ENCODE data around the gene FAM83G.

DNA sequence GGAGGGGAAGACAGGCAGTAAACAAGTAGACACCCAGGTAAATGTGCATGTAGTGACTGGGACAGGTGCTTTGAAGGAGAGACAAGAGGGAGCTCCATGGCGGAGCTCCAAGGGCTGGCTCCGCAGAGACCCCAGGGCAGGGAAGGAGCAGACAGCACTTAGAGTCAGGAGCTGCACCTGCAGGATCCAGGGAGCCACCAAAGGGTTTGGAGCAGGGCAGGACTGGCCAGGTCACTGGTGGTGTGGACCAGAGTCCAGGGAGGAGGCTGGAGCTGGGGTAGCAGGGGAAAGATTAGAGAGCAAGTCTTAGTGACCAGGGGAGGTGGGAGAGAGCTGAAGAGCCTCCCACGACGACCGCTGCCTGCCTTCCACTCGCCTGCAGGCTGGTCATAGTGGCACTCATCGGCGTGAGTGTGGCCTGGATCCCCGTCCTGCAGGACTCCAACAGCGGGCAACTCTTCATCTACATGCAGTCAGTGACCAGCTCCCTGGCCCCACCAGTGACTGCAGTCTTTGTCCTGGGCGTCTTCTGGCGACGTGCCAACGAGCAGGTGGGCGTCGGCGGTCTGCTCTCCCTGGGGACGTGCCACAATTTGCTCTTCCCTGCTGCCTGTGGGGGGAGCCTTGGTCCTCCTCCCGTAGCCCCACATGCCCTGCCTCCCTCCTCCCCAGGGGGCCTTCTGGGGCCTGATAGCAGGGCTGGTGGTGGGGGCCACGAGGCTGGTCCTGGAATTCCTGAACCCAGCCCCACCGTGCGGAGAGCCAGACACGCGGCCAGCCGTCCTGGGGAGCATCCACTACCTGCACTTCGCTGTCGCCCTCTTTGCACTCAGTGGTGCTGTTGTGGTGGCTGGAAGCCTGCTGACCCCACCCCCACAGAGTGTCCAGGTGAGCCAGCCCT is 14.7 kb upstream of the FAM83G start:
- TF ChIP-seq, protein P1, sequence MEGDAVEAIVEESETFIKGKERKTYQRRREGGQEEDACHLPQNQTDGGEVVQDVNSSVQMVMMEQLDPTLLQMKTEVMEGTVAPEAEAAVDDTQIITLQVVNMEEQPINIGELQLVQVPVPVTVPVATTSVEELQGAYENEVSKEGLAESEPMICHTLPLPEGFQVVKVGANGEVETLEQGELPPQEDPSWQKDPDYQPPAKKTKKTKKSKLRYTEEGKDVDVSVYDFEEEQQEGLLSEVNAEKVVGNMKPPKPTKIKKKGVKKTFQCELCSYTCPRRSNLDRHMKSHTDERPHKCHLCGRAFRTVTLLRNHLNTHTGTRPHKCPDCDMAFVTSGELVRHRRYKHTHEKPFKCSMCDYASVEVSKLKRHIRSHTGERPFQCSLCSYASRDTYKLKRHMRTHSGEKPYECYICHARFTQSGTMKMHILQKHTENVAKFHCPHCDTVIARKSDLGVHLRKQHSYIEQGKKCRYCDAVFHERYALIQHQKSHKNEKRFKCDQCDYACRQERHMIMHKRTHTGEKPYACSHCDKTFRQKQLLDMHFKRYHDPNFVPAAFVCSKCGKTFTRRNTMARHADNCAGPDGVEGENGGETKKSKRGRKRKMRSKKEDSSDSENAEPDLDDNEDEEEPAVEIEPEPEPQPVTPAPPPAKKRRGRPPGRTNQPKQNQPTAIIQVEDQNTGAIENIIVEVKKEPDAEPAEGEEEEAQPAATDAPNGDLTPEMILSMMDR (IDR thresholded peaks at IDR 0.05) = no peak
- TF ChIP-seq POLR2A (IDR thresholded peaks at IDR 0.05) = no peak
